NCI-H187 treated with DMSO at 0.1 percent for 48 hours (cell line): ENCODE results near the gene FRAS1.
"Not testable (repeated sequence)": the region's sequence is repeated elsewhere in the genome, so short reads cannot be mapped to it uniquely, and the experiment has no call there.

ENCODE experiments used
- DNase-seq: peaks from one replicate; lab custom pipeline; 2025; lab: John Stamatoyannopoulos, UW

FRAS1 gene

DNA sequence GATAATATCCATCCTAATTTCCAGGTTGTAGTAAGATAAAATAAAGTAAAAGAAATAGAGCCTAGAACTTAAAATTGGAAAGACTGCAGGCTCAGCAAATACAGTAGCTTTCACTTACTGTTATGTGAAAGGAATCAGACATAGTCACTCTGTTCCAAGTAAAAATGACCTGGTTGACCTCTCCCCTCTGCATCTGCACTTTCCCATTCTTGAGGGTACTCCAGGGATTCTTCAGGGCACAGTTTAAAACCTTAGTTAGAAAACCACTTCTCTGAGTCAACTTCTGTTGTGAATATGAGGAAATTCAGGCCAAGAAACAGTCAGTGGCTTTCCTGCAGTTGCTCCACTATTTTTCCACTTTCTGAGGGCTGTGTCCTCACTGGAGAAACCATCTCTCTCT lies 42.9 kb downstream of the FRAS1 start:
- no peak for DNase-seq

GRCh38 chr4:78119698-78120097 lies 62.6 kb downstream of the FRAS1 start:
- no peak for DNase-seq

DNA sequence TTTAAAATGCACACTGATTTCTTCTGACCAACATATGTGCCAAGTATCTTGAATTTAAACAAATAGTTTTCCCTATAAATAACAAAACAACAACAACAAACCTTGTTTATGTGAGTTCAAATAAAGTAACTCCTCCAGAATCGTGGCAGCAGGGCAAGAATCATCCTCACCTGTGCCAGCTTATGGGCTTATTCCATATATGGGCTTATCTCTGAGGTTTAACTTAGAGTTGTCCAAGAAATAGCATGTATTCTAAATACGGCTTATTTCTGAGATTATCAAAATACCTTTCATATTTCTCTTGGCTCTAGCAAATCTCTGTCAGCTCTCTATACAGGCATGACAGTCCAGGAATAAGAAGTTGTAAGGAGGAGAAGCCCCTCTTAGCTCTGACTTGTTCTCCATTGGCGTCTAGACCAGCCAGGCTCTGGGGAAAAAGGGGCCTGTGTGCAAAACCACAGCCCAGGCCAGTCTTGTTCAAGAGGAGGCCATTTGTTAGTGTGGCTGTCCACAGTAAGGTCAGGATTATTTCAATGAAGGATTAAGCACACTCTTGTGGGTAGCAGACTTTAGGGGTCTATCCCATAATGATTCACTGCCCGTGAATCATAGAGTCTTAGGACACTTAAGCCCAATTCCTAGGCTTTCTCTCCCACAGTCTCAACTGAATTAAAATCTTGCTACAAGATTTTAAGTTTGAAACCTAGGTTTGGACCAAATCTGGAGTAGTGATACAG lies 63.2 kb downstream of the FRAS1 start:
- no peak for DNase-seq

GRCh38 chr4:78121338-78121904 lies 64.3 kb downstream of the FRAS1 start:
- DNase-seq, result no peak

DNA sequence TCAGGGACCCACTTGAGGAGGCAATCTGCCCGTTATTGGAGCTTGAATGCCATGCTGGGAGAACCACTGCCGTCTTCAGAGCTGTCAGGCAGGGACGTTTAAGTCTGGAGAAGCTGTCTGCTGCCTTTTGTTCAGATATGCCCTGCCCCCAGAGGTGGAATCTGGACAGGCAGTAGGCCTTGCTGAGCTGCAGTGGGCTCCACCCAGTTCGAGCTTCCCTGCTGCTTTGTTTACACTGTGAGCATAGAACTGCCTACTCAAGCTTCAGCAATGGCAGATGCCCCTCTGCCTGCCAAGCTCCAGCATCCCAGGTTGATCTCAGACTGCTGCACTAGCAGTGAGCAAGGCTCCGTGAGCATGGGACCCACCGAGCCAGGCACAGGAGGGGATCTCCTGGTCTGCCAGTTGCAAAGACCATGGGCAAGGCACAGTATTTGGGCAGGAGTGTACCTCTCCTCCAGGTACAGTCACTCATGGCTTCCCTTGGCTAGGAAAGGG lies 68.8 kb downstream of the FRAS1 start:
- DNase-seq, result not testable (repeated sequence)

- DNase-seq, result no peak
Measured at GRCh38 chr4:78129383-78130108, 72.4 kb downstream of the FRAS1 start.

DNA sequence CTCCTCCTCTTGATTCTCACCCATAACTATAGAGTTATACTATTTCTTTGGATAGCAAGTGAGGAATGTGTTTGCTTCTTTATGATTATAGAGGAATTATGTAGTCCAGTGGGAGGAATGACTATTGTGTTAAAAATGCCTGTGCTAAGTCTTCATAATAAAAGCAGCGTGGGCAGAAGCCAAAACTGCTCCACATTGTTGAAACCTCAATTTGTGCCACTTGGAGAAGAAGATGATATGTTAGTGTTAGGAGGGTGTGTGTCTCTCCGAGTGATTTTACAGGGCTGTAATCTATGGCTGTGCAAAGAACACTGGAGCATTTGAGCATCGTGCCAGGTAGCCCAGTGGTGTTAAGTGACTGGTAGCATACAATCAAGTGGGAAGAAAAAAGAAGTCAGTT lies 74.3 kb downstream of the FRAS1 start:
- no peak for DNase-seq

GRCh38 chr4:78136109-78137081 lies 79.3 kb downstream of the FRAS1 start:
- DNase-seq, result no peak

- DNase-seq, result no peak
Measured at GRCh38 chr4:78137532-78137931, 80.4 kb downstream of the FRAS1 start.

DNA sequence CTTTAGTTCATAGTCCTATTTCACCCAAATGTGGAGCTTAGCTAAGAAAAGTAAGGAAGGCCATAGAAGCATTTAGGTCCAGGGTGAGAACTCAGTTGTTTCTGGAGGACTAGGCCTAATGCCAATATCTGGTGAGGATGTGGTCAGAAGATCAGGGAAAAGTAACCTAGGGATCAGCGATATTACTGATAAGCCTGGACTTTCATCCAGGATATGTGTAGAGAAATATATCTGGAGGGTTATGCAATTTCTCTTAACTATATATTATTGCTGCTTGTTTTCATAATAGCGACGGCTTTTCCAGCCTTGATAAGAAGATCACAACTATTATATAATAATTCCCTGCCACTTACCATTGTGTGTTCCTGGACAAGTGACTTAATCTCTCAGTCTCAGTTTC lies 81.1 kb downstream of the FRAS1 start:
- no peak for DNase-seq

GRCh38 chr4:78143634-78144033 lies 86.5 kb downstream of the FRAS1 start:
- no peak for DNase-seq

GRCh38 chr4:78145008-78145407 lies 87.9 kb downstream of the FRAS1 start:
- no peak for DNase-seq

- no peak for DNase-seq
Measured at GRCh38 chr4:78145622-78146021, 88.5 kb downstream of the FRAS1 start.

GRCh38 chr4:78149751-78150542 lies 92.8 kb downstream of the FRAS1 start:
- DNase-seq, result peak; percentile 71

DNA sequence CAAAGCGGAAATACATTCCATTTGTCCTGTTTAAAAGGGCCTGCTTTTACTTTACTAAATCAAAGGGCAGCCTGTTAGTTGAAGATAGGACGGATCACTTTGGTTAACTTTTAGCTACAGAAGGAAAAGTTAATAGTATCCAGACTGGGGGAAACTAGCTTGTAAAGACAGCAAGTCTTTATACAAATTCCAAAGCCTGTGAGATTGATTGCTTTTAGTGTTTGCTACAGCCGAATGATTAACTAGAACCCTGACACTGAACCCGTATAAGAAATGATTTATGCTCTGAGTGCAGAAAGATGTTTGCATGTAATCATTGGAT lies 93.4 kb downstream of the FRAS1 start:
- no peak for DNase-seq

DNA sequence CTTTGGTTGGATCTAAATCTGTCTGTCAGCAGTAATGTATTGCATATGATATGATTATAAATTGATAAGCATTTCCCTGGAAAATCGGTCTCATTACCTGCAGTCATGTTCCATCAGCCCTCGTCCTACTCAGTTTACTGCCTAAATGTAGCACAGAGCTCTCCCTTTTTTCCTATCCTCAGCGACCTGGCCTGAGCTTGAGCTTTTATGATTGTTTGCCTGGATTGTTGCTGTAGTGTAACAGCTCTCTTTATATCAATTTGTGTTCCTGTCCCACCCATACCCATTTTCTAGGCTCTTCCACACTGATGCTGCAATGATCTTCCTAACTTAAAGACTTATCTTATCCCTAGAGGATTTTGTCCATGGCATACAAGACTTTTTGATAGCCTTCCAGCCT lies 95.7 kb downstream of the FRAS1 start:
- DNase-seq, result no peak

DNA sequence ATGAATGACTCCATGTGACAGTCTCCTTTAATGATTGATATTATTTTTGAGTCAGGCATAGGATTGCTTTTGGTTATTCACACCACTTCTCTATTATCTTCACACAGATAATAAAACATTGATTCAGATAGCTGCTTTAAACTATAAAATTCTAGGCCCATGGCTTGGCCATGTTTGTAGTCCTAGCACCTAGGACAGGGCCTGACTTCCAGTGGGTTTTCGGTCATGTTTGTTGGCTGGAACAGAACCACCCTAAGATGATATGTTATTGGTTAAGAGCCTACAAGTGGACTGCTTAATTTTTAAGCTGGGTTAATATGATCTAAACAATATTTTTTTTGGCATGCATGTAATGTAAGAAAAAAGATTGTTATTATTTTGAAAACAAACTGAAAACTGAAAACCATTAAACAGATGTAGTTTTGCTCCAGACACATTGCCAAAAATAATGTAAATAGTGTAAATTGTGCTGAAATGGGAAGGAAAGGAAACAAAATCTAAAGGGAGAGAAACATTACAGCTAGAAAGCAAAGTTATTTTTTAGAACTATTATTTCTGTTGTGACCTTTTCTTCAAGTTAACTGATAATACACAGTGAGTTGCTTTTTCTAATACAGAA lies 98.0 kb downstream of the FRAS1 start:
- no peak for DNase-seq

DNA sequence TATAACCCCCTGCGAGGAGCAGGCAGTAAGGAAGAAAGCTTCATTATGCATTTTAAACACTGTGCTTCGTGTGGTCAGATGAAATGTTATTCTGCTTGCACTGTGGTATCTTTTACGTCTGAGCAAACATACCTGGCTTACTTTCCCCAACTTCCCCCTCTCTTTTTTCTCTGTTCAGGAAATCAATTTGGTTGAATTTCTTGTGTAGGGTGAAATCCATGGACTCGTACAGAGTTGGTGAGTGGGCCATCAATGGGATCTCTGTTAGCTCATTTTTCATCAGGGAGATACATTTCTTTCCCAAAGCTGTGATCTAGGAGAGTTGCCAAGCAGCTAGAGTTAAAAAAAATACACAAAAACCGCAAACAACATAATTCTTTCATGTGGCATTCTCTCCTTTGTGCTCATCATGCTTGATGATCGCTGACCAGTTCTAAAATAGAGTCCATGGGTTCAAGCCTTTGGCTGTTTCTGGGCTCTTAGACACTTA lies 98.5 kb downstream of the FRAS1 start:
- DNase-seq, result no peak

DNA sequence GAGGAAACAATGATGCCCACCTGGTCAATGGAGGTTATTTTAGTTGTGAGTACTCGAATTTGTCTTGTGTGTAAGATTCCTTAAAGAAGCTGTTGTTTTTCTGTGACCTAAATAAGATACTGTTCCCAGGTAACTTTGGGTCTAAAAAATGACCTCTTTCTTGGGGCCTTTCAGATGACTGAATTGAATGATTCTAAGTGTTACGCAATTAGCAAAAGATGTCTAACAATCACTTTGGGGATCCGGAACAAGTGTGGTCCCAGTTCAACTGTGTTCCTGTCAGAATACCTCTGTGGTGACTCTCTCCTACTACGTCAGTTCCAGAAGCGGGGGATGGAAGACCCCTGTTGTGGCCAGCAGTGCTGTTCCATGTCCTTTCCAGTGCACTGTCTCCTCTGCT lies 99.4 kb downstream of the FRAS1 start:
- DNase-seq, result no peak

DNA sequence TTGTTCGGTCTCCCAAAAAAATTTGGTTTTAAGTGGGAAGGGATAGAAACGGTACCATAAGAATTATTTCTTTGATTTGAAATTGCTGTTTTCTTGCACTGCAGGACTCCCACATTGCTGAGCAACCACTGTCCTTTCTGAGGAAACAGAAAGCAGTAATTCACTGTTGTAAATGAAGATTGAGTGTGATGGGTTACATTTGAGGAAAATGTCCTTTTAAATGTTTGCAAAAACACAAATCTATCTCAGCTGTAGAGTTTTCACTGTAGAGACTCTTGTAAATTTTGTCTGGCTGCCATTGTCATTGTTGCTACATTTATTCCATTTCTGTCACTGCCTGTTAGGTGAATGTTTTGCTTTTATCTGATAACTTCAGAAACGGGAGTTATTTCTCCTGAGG lies 105.2 kb downstream of the FRAS1 start:
- DNase-seq, result no peak

GRCh38 chr4:78162821-78163220 lies 105.7 kb downstream of the FRAS1 start:
- no peak for DNase-seq
